Astrocyte of the hippocampus (primary cell): ENCODE results near the gene CENPU.
A peak's percentile ranks its signal among the peaks of the same experiment; 100 is the strongest.
"Not testable (repeated sequence)": the region's sequence is repeated elsewhere in the genome, so short reads cannot be mapped to it uniquely, and the experiment has no call there.

Experiments
- DNase-seq: peaks from one replicate; pipeline ENCODE4 v3.0.0; 2011; ENCODE audit warnings: low read depth, low spot score

Gene CENPU

GRCh38 chr4:184751585-184751956, 17.7 kb upstream of the CENPU start:
- no peak for DNase-seq

GRCh38 chr4:184750926-184751584, 17.2 kb upstream of the CENPU start:
- DNase-seq = peak; percentile 49

GRCh38 chr4:184748251-184748652, 14.4 kb upstream of the CENPU start:
- DNase-seq = no peak

- no peak for DNase-seq
Observed at GRCh38 chr4:184747034-184747830, 13.3 kb upstream of the CENPU start.

GRCh38 chr4:184745831-184746795, 12.2 kb upstream of the CENPU start:
- peak; percentile 87 for DNase-seq

GRCh38 chr4:184744236-184744635, 10.3 kb upstream of the CENPU start:
- no peak for DNase-seq

GRCh38 chr4:184743650-184744049, 9.8 kb upstream of the CENPU start:
- DNase-seq = no peak

- not testable (repeated sequence) for DNase-seq
Observed at GRCh38 chr4:184741651-184742050, 7.8 kb upstream of the CENPU start.

GRCh38 chr4:184740980-184741391, 7.1 kb upstream of the CENPU start:
- DNase-seq = no peak

GRCh38 chr4:184739575-184739974, 5.7 kb upstream of the CENPU start:
- not testable (repeated sequence) for DNase-seq

- DNase-seq = no peak
Observed at GRCh38 chr4:184734758-184735157, 862 bp upstream of the CENPU start.

- DNase-seq = peak; percentile 44
Observed at GRCh38 chr4:184732126-184732525, 1.8 kb downstream of the CENPU start.

GRCh38 chr4:184731056-184731455, 2.8 kb downstream of the CENPU start:
- no peak for DNase-seq

GRCh38 chr4:184729946-184730345, 4.0 kb downstream of the CENPU start:
- DNase-seq = peak; percentile 34

GRCh38 chr4:184728858-184729257, 5.0 kb downstream of the CENPU start:
- DNase-seq = peak; percentile 55

- DNase-seq = no peak
Observed at GRCh38 chr4:184727430-184727829, 6.5 kb downstream of the CENPU start.

- no peak for DNase-seq
Observed at GRCh38 chr4:184722798-184723197, 11.1 kb downstream of the CENPU start.

GRCh38 chr4:184721254-184721653, 12.6 kb downstream of the CENPU start:
- DNase-seq = no peak

- DNase-seq = no peak
Observed at GRCh38 chr4:184719407-184719806, 14.5 kb downstream of the CENPU start.

- DNase-seq = no peak
Observed at GRCh38 chr4:184715526-184715925, 18.4 kb downstream of the CENPU start.

GRCh38 chr4:184713887-184714286, 20.0 kb downstream of the CENPU start:
- DNase-seq = no peak

GRCh38 chr4:184712322-184712721, 21.6 kb downstream of the CENPU start:
- DNase-seq = no peak
